C1 segment of cervical spinal cord (tissue), 14 donors: ENCODE data around the gene CD6.

ENCODE experiments used
- DNase-seq, 14 donors: peaks; one replicate each; lab custom pipeline; 2025; lab: John Stamatoyannopoulos, UW

Gene CD6

GRCh38 chr11:60985991-60986915, 14.8 kb downstream of the CD6 start:
- DNase-seq, result peak in 1 of 14 donors; percentile 36

GRCh38 chr11:60987577-60988277, 16.2 kb downstream of the CD6 start:
- DNase-seq, result no peak

- DNase-seq, result no peak
Measured at GRCh38 chr11:60988658-60989057, 17.2 kb downstream of the CD6 start.

GRCh38 chr11:60989093-60989650, 17.7 kb downstream of the CD6 start:
- no peak for DNase-seq

- no peak for DNase-seq
Measured at GRCh38 chr11:60991457-60991856, 20.0 kb downstream of the CD6 start.

GRCh38 chr11:60992842-60993409, 21.4 kb downstream of the CD6 start:
- DNase-seq, result no peak

GRCh38 chr11:60993615-60994014, 22.1 kb downstream of the CD6 start:
- no peak for DNase-seq

DNA sequence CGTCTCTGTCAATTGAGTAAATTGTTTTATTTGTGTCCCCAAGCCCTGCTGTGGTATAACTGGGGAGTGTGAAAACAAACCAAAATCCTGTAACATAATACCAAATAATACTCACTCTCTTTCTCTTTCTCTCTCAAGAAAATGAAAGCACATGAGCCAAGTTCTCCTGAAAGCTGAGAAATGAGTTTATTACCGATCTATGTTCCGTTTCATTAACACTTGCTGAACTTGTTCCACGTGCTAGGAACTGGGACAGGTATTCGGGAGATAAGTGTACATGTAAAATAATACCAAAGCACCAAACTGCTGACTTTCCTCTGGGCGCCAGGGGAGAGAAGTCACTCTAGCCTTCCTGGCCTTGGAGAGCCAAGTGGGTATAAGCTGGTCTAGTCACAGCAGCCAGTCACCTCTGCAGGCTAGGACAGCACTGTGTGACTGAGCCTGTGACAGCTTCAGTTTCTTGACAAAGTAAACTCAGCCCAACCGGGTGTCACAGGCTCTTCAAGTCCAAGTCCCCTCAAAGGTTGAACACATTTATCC, 23.1 kb downstream of the CD6 start:
- no peak for DNase-seq

DNA sequence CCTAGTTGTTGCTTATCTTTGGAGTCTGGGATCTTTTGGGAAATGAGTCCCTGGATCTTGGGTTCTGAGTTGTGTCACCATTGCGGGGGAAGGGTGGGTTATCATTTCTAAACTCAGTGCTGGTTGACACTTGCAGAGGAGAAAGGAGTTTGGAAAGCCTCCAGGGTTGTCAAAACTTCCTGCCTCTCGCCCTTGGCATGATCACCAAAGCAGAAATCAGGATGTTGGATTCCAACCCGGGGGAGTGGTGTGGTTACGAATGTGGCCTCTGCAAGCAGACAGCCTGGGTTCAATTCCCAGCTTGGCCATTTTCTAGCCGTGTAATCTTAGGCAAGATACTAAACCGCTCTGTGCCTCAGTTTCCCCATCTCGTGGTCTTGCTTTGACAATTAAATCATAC, 24.3 kb downstream of the CD6 start:
- no peak for DNase-seq

- DNase-seq, result no peak
Measured at GRCh38 chr11:60996381-60997138, 25.1 kb downstream of the CD6 start.

GRCh38 chr11:61000426-61000825, 28.9 kb downstream of the CD6 start:
- DNase-seq, result no peak

DNA sequence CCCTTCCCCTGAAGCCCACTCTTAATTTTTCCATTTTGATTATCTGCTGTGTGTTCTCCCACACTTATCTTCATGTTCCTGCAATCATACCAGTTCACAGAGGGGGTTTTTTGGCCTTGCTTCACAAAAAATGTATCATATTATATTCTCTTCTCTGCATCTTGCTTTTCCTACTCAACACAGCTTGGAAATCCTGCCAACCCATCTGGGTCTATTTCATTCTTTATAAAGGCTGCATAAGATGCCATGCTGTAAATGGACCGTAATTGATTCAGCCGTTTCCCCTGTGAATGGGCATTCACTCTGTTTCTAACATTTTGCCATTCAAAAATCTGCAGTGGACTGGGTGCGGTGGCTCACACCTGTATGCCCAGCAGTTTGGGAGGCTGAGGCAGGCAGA, 30.5 kb downstream of the CD6 start:
- DNase-seq, result no peak

DNA sequence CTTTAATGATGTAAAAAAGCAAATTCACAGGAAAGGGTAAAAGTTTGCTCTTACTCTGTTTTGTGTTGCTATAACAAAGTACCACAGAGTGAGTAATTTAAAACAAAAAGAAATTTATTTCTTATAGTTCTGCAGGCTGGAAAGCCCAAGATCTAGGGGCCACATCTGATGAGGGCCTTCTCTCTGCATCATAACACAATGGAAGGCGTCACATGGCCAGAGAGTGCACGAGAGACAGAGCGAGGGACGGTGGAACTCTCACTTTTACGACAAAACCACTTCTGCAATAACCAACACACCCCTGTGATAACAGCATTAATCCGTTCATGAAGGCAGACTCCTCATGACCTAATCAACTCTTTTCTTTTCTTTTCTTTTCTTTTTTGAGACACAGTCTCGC, 31.1 kb downstream of the CD6 start:
- DNase-seq, result no peak

DNA sequence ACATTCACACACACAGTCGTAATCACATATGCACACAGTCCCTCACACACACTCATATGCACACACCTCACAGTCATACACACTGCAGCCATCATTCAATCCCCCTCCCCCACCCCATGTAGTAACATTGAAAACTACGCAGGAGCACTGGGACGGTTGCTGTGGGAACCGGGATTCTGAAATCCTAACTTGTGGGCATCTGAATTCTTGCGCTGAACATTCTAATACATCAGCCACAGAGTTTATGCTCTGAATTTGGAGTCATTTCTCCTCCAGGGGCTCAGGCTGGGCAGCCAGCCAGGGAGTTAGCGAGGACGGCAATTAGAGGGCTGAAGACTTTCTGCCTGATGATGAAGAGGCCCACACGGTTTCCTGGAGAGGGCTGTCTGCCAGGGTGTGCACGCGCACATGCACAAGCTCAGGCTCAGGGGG, 32.7 kb downstream of the CD6 start:
- DNase-seq, result peak in 2 of 14 donors; percentile 10 to 14

DNA sequence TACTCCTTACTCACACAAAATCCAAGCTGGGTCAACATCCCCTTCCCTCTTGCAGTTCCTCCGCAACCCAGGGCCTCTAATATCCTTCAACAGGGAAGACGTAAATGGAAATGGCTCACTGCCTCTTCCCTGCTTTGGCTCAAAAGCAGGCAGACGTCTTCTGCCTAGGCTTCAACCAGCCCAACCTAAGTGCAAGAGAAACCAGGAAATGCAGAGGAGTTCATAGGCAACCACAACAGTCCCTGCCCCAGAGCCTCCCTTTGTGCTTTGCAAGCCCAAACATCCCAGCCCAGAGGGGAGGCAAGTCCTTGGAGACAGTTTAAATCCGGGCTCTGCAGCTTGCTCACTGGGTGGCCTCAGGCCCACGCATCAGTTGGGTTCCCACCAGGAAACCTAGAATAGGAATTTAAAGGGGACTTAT, 33.3 kb downstream of the CD6 start:
- no peak for DNase-seq

- DNase-seq, result no peak
Measured at GRCh38 chr11:61007383-61007955, 36.0 kb downstream of the CD6 start.

- DNase-seq, result no peak
Measured at GRCh38 chr11:61007956-61008896, 36.7 kb downstream of the CD6 start.

DNA sequence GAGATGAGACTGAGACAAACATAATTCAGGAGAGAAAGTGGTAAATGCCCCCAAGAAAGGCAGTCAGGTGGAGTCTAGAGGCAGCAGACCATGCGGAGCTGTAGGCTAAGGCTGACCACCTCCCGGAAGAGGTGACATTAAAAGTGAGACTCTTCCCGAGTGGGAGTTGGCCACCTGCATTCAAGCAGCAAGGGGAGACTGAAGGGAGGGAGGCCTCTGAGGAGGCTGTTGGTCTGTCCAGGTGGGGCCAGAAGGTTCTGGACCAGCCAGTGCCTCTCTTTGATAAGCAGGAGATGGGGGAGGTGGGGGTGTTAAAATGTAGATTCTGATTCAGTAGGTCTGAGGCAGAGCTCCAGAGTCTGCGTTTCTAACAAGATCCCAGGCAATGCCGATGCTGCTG, 37.5 kb downstream of the CD6 start:
- no peak for DNase-seq

DNA sequence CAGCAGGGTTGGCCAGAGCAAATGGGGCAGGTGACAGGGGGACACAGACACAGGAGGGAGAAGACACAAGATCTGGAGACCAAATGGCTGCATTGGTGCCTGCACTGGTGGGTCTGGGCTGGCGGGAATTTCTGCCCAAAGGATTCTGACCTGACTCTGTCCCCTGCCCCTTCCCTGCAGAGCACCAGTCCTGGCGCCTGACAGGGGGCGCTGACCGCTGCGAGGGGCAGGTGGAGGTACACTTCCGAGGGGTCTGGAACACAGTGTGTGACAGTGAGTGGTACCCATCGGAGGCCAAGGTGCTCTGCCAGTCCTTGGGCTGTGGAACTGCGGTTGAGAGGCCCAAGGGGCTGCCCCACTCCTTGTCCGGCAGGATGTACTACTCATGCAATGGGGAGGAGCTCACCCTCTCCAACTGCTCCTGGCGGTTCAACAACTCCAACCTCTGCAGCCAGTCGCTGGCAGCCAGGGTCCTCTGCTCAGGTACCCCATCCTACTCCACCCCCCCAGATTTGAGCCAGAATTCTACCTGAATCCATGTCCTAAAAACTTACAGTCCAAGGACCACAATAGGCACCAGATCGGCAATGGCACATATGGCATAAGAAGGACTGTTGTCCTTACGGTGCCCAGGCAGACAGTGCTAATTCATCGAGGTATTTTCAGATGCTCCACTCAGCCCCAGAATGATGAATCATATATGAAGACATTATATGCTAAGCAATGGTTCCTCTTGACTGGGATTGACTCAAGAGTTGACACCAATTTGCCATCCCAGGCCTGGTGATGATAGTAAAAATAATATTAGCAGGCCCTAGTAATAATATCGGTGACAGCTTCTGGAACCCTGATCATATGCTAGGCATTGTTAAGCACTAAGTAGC, 38.2 kb downstream of the CD6 start:
- no peak for DNase-seq
